GM19397 (cell line): ENCODE data around the gene PPP2R3A.

Experiments used
- ATAC-seq: cut with Tn5 transposase; IDR thresholded peaks from one replicate; pipeline ENCODE4 v1.9.1; 2021; ENCODE audit warnings: mild to moderate bottlenecking, moderate library complexity; ENCODE audit not compliant: unreplicated experiment

PPP2R3A gene

DNA sequence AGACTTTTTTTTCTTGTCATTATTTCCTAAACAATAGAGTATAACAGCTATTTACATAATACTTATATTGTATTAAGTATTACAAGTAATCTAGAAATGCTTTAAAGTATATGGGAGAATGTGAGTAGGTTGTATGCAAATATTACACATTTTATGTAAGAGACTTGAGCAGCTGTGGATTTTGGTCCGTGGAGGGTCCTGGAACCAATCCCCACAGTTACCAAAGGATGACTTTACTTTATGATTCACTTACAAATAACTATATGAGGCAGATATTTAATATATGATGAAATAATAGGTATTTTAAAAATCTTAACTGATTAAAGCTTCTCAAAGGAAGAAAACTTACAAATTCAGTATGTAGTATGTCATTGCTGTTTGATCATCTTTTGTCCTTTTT lies 56.3 kb downstream of the PPP2R3A start:
- no peak for ATAC-seq

GRCh38 chr3:136022529-136023263 lies 57.2 kb downstream of the PPP2R3A start:
- ATAC-seq, result no peak

GRCh38 chr3:136023264-136023978 lies 57.9 kb downstream of the PPP2R3A start:
- ATAC-seq, result no peak

GRCh38 chr3:136036306-136036705 lies 70.8 kb downstream of the PPP2R3A start:
- ATAC-seq, result no peak

GRCh38 chr3:136038668-136039067 lies 73.1 kb downstream of the PPP2R3A start:
- ATAC-seq, result no peak

- ATAC-seq, result no peak
Observed at GRCh38 chr3:136042608-136043221, 77.2 kb downstream of the PPP2R3A start.

- no peak for ATAC-seq
Observed at GRCh38 chr3:136044980-136045745, 79.6 kb downstream of the PPP2R3A start.

DNA sequence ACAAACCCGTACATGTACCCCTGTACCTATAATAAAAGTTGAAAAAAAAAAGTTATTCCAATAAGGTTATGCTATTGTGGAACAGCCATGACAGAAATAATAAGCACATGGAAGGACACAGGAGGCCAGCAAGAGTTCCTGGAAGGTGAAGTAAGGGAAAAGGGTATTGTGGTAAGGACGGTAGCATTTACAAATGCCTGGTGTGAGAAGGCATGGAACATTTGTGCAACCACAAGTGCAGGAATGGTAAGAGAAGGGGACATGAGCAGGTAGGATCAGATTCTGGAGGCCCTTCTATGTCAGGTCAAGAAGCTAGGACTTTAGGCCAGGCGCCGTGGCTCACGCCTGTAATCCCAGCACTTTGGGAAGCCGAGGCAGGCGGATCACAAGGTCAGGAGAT lies 82.5 kb downstream of the PPP2R3A start:
- ATAC-seq, result no peak

- no peak for ATAC-seq
Observed at GRCh38 chr3:136050250-136050649, 84.7 kb downstream of the PPP2R3A start.

- no peak for ATAC-seq
Observed at GRCh38 chr3:136055491-136055890, 90.0 kb downstream of the PPP2R3A start.

DNA sequence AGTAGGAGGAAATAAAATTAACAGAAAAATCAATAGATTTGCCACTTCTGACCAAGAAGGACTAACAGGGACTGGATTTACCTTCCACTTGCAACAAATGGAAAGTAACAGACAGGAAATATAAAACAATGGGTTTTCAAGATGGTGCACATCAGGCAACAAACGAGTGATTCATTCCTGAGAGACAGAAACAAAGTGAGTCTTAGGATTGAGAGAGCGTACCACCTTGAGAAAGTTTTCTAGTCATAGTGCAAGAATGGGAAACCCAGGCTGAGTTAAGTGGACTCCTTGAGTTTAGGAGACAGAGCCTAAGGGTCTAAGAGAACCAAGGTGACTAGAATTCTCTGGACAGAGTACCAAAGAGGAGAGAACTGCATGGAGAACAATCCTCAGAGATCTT lies 101.7 kb downstream of the PPP2R3A start:
- ATAC-seq, result no peak

DNA sequence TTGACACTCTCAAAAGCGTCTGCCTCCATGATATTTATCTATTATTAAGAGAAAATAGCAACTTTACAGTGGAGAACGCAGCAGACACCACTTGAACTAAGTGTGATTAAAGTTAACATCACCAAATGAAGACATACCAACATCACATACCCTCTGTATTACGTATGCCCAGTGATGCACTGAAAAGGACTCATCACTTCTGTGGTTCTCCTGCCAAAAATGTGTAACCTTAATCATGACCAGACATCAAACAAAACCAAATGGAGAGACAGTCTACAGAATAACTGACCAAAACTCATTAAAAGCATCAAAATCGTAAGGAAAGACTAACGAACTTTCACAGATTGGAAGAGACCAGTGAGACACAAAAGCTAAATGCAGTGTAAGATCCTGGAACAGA lies 103.2 kb downstream of the PPP2R3A start:
- no peak for ATAC-seq

DNA sequence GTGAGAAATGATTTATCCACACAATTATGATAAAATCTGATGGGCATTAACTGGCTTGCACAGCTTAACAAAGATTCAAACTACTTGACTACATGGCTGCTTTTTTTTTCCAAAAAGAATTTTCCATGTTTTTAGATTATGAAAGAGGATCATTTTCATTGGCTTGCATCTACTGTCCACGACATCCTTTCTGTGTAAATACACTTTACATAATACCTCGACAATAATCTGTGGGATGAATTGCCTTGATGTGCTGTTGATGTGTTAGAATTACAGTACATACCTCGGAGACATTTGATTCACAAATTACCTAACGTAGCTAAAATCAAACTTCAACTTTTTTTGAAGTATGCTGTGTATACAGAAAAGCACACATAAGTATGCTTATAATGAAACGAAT lies 104.4 kb downstream of the PPP2R3A start:
- no peak for ATAC-seq

DNA sequence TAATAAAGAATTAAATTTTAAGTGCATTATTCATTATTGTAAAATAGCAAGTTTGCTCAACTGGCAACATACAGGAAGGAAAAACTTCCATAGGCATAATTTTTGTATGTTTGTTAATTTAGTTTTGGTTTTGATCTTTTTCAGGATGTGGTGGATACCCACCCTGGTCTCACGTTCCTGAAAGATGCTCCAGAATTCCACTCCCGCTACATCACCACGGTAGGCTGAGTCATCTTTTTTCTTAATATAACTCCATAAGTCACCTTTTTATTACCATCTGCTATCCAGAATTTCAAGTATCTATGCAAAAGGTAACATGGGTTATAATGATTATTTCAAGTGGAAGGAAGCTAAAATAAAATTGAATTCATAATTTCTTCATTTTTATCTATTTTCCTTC lies 104.8 kb downstream of the PPP2R3A start:
- no peak for ATAC-seq

GRCh38 chr3:136070953-136071949 lies 105.7 kb downstream of the PPP2R3A start:
- ATAC-seq, result no peak

GRCh38 chr3:136074546-136075170 lies 109.1 kb downstream of the PPP2R3A start:
- ATAC-seq, result no peak

- no peak for ATAC-seq
Observed at GRCh38 chr3:136075218-136075808, 109.8 kb downstream of the PPP2R3A start.

DNA sequence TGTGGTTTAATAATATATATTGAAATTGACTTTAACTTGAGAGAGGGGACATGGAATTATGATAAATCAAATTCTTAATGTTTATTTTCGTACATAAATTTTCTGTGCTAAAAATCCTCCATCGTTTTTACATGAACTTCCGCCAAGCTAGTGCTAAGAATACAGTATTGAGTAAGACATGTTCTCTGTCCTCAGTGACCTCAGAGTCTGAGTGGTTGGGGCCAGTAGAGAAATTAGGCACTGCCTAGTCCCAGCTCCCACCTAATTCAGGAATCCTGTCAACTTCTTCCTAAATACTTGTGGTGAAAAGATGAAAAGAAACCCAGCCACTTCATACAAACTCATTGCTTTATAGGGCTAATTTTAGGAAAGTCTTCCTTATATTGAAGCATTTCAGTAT lies 110.3 kb downstream of the PPP2R3A start:
- ATAC-seq, result no peak
